GM20431 (cell line): ENCODE data around the gene ENDOU.
"Not testable (repeated sequence)": the region's sequence is repeated elsewhere in the genome, so short reads cannot be mapped to it uniquely, and the experiment has no call there.

Experiments used
- in situ Hi-C: fragments of 300-500 bp; cut with MseI, MboI; formaldehyde crosslinking; loops from one replicate; pipeline ENCODE4 v1.15.0; 2020; ENCODE audit warnings: low sequenced_read_pairs; ENCODE audit not compliant: unreplicated experiment

The ENDOU gene

DNA sequence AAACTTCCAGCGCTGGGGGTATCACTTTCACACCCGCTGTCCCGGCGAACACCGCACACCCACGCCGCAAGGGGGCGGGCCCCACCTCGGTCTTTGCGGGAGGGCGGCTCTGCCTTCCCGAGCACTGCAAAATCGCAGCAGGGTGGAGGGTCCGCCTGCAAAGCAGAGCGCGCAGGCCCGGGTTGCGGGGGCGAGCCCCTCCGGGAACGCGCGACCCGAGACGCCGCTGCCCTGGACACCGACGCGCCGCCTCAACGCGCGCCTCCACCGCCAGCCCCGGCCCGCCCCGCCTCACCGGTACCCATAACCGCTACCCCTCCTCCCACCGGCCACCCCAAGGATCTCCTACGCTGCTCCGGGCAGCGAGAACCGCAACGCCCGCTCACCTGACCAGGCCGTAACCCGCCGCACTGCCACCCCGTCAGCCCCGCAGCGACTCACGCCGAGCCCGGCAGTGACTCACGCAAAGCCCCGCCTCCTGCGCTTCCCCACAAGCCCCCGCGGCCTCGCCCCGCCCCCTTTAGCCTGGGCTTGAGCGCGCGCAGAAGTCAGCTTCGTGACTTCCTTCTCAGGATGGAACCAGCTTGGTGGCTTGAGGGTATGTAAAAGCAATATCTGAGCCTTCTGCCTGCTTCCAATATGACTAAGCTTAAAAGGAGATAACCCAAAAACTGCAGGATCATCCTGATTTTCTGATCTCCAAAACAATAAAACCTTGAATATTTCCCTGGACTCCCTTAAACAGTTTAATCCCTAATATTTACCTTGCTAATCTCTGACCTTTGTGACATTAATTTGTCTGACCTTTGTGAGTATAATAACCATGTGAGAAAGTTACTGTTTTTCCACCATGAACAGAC, 19.5 kb downstream of the ENDOU start, which contains the start of gene RPAP3:
Gene RPAP3 (minus strand): TSS at position 465 of the 860 bp plus-strand sequence. CDS start 3,190 bp downstream, outside the sequence.
- in situ Hi-C loops: no loop called here

- in situ Hi-C loops: no loop called here
Observed at GRCh38 chr12:47705229-47705565, 20.1 kb downstream of the ENDOU start.

- in situ Hi-C loops: no loop called here
Observed at GRCh38 chr12:47704719-47705118, 20.6 kb downstream of the ENDOU start.

- in situ Hi-C loops: no loop called here
Observed at GRCh38 chr12:47700263-47700662, 25.0 kb downstream of the ENDOU start.

GRCh38 chr12:47698631-47699030, 26.7 kb downstream of the ENDOU start:
- in situ Hi-C loops: no loop called here

DNA sequence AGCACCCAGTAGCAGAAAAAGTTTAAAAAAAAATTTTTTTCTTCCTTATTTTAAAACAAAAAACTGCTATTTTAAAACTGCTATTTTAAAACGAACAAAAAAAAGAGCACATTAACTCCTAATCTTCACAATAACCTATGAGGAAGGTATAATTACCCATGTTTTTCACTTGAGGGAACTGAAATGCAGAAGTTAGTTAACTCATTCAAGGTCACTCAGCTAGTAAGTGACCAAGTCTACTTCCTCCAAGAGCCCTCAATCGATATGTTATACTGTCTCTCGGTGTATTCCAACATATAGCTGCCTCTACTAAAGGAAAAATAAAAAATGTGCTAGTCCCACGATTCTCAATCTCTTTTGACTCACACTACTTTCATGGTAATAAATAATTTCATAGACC, 27.2 kb downstream of the ENDOU start:
- in situ Hi-C loops: no loop called here

- in situ Hi-C loops: no loop called here
Observed at GRCh38 chr12:47689215-47689614, 36.1 kb downstream of the ENDOU start.

DNA sequence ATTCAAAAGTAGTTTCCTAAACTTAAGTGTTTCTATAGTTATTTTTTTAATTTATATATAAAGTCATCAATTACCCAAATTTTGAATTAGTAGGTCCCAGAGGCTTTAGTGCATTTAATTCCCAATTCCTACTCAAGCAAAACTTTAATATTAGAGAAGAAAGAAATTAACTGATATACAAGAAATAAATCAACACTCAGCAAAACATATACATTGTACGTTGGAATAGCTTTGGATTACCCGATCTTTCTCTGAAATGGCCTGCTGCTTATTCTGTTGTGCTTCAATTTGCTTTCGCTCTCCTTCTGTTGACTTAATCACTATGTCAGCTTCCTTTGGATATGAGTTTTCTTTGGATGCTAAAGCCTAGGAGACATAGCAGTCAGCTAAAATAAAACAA, 37.7 kb downstream of the ENDOU start:
- in situ Hi-C loops: no loop called here

DNA sequence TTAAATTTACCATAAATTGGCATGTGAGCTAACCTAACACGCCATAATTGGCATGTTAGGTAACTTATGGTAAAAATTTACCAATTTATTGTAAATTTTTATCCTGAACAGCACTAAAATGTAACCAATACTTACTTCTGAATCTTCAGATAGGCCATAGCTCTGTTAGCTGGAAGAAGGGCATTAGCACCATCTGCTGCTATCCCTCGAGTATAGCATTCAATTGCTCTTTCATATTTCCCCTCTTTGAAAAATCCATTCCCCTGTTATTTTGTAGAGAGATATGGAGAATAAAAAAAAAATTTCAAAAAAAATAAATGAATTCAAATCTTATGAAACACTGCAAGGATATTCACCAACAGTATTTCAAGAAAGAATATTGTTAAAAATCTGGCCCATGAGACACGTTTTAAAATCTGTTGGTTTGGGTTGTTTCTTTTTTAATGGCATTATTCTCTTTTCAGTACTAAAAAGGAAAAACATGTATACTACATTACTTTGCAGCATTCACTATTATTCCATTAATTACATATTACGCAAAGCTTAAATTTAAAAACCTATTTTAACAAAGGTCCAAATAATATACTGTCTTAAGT, 38.5 kb downstream of the ENDOU start:
- in situ Hi-C loops: no loop called here

DNA sequence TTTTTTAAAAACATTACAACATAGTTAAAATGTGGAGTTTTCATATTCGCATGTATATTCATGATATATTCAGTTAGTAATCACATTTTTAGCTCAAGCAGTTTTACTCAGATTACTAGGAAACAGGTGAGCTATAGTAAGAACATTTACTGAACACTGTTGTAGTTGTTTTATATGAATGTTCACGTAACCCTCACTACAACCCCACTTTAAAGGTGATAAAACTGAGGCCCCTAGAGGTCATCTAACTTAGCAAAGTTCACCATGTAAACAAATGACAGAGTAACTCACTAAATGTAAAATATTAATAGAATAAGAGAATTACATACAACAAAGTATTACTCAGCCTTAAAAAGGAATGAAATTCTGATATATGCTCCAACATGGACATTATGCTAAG, 45.5 kb downstream of the ENDOU start:
- in situ Hi-C loops: no loop called here

DNA sequence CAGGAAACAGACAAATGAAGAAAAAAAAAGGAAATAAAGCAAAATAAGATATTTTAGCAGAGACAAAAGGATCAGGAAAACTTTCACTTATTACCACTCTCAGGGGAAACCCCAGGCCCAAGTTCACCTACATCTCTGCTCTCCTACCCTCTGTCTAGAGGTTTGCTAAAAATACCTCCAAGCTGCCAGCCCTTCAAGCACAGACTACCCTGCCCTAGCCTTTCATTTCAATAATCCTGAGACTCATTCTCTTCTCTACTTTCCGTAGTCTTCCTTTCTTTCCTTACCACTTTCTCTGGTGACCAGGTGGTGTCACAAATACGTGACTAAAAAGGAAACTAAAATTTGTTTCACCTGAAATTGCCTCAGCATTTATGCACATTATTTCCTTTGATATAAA, 53.2 kb downstream of the ENDOU start:
- in situ Hi-C loops: no loop called here

- in situ Hi-C loops: not testable (repeated sequence)
Observed at GRCh38 chr12:47667935-47668334, 57.4 kb downstream of the ENDOU start.
